Lower leg skin (tissue), 4 donors: Measurements from ENCODE around the gene CENPK. TPM values are rescaled to one million over a fixed set of nuclear protein-coding genes. Genes with fewer than 3 reads are reported as not detected.
"Not testable (repeated sequence)": the region's sequence is repeated elsewhere in the genome, so short reads cannot be mapped to it uniquely, and the experiment has no call there.

Experiments used
- DNase-seq, 2 donors: peaks; one replicate each; pipeline ENCODE4 v3.0.0-alpha.2; 2019; ENCODE audit warnings: low spot score in 2 of 2
- H3K4me3 ChIP-seq: fragments of 200-600 bp; sonication (generic); 2 replicates; pipeline ENCODE4 v1.5.1; 2017; ENCODE audit warnings: mild to moderate bottlenecking, low read depth; ENCODE audit not compliant: poor library complexity, severe bottlenecking
- CTCF ChIP-seq, 3 donors: fragments of 450-650 bp; IDR thresholded peaks; one replicate each; pipeline ENCODE4 v1.5.1; 2016; ENCODE audit warnings: antibody characterized with exemption in 3 of 3, mild to moderate bottlenecking in 3 of 3, moderate library complexity in 2 of 3
- POLR2A ChIP-seq, 2 donors: fragments of 450-650 bp; IDR thresholded peaks; one replicate each; pipeline ENCODE4 v1.6.1; 2016 to 2017; ENCODE audit warnings: antibody characterized with exemption in 2 of 2, mild to moderate bottlenecking in 1 of 2, moderate library complexity in 1 of 2
- WGBS, 2 donors: methylation state at CpG; one replicate each; pipeline ENCODE4 v1.1.5; 2018; 5-methylcytosine and 5-hydroxymethylcytosine counted together
- intact Hi-C: fragments of 100-400 bp; cut with DNase I; formaldehyde crosslinking; loops from one replicate; pipeline ENCODE4 v1.15.0; 2023; ENCODE audit warnings: low total_unique reads
- total RNA-seq, 4 donors: library from RNA; depleted of rRNA; stranded (reverse); fragments of >200 nt; gene quantifications; one replicate each; pipeline ENCODE4 v1.1.0, GENCODE V29; 2016

CENPK gene
- total RNA-seq, 4 donors from 2014 or later = 0.72 to 1.8 (median 1.3) TPM

- no peak overlapping the region for H3K4me3 ChIP-seq
- no peak for DNase-seq
- 97 to 100% methylated on average over 1 of the region's 1 CpG for WGBS, 2 donors
- intact Hi-C loops = no loop called here
- TF ChIP-seq POLR2A (IDR thresholded peaks at IDR 0.05) = no peak
- no peak for TF ChIP-seq CTCF (IDR thresholded peaks at IDR 0.05)
Observed at GRCh38 chr5:65530904-65531303, 32.1 kb downstream of the CENPK start.

DNA sequence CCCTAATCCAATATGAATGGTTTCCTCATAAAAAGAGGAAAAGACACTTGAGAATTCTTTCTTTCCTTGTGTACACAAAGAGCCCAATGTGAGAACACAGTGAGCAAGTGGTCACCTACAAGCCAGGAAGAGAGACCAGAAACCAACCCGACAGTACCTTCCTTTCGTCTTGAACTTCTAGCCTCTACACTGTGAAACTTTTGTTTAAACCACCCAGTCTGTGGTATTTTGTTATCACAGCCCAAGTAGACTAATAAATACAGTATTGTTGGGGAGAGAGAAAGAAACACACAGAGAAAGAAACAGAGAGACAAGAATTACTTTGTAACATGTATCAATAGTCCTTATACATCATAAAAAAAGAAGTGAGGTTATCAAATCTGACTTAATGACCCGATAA, 37.2 kb downstream of the CENPK start:
- H3K4me3 ChIP-seq = no peak overlapping the region
- TF ChIP-seq POLR2A (IDR thresholded peaks at IDR 0.05) (no peak), CTCF (IDR thresholded peaks at IDR 0.05) (no peak)
- intact Hi-C loops = no loop called here
- no peak for DNase-seq
- WGBS, 2 donors = 91 to 93% methylated on average over 3 of the region's 3 CpGs

- WGBS, 2 donors = 74 to 78% methylated on average over 6 of the region's 6 CpGs
- intact Hi-C loops = no loop called here
- no peak overlapping the region for H3K4me3 ChIP-seq
- DNase-seq = no peak
- TF ChIP-seq CTCF (IDR thresholded peaks at IDR 0.05) (no peak), POLR2A (IDR thresholded peaks at IDR 0.05) (no peak)
Observed at GRCh38 chr5:65512170-65512937, 50.6 kb downstream of the CENPK start.

DNA sequence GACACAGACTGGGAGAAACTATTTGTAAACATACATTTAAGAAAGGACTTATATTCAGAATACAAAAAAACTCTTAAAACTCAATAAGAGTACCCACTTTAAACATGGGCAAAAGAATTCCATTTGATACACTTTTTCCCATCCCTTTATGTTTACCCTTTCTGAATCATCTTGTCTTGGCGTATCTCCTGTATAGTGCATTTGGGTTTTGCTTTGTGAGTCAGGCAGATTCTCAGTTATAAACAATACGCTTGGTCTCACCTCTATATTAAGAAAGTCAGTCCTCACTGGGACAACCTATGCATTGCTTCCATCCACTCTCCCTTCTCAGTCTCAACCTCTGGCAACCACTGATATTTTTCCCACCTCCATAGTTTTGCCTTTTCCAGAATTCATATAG, 54.0 kb downstream of the CENPK start:
- TF ChIP-seq POLR2A (IDR thresholded peaks at IDR 0.05) (no peak), CTCF (IDR thresholded peaks at IDR 0.05) (no peak)
- DNase-seq = no peak
- WGBS, 2 donors = 94 to 95% methylated on average over 2 of the region's 2 CpGs

GRCh38 chr5:65506961-65507360, 56.0 kb downstream of the CENPK start:
- TF ChIP-seq POLR2A (IDR thresholded peaks at IDR 0.05) (no peak), CTCF (IDR thresholded peaks at IDR 0.05) (no peak)
- H3K4me3 ChIP-seq = no peak overlapping the region
- intact Hi-C loops = no loop called here
- DNase-seq = no peak
- WGBS, 2 donors = 46 to 53% methylated on average over 3 of the region's 3 CpGs

More for the DNA sequence above, 54.0 kb downstream of the CENPK start:
- intact Hi-C loops = no loop called here
- no peak overlapping the region for H3K4me3 ChIP-seq

GRCh38 chr5:65489119-65489518, 73.8 kb downstream of the CENPK start:
- 91 to 95% methylated on average over 4 of the region's 4 CpGs for WGBS, 2 donors
- intact Hi-C loops = loop anchor here (10.0 kb wide), 1 partner anchor 684 kb away; no protein-coding TSS in a partner anchor
- no peak overlapping the region for H3K4me3 ChIP-seq
- DNase-seq = no peak
- TF ChIP-seq CTCF (IDR thresholded peaks at IDR 0.05) (no peak), POLR2A (IDR thresholded peaks at IDR 0.05) (no peak)

DNA sequence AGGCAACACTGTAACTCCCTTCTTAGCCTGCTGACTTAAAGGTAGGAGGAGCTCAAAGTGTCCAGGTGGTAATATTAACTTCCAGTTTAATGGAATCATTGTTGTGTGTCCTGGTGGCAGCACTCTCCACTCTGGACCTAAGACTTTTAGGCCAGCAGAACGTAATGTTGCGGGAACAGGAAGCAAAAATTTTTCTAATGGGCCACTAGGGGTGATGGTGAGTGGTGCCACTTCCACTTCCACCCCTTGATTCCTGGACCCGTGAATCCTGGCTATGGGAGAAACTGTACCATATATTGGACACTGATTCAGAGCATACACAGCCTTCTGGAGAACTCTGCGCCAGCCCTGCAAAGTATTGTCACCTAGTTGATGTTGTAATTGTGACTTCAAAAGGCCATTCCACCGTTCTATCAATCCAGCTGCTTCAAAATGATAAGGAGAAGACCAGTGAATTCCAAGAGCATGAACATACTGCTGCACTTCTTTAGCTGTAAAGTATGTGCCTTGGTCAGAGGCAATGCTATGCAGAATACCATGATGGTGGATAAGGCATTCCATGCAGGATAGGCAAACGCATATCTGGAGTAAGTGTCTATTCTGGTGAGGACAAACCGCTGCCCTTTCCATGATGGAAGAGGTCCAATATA, 74.8 kb downstream of the CENPK start:
- WGBS, 2 donors = 84 to 90% methylated on average over 7 of the region's 7 CpGs
- intact Hi-C loops = loop anchor here (10.0 kb wide), 1 partner anchor 683 kb away; no protein-coding TSS in a partner anchor
- not testable (repeated sequence) for H3K4me3 ChIP-seq, DNase-seq

DNA sequence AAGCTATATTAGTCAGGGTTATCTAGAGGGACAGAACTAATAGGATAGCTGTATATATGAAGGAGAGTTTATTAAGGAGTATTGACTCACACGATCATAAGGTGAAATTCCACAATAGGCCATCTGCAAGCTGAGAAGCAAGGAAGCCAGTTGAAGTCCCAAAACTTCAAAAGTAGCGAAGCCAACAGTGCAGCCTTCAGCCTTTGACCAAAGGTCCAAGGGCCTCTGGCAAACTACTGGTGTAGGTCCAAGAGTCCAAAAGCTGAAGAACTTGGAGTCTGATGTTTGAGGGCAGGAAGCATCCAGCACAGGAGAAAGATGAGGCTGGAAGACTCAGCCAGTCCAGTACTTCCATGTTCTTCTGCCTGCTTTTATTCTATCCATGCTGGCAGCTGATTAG, 76.2 kb downstream of the CENPK start:
- intact Hi-C loops = loop anchor here (10.0 kb wide), 1 partner anchor 682 kb away; no protein-coding TSS in a partner anchor

More for the DNA sequence above, 76.2 kb downstream of the CENPK start:
- H3K4me3 ChIP-seq, DNase-seq: not testable (repeated sequence)
- 90 to 98% methylated on average over 2 of the region's 2 CpGs for WGBS, 2 donors
